GM23248 (cell line): Measurements from ENCODE around the gene DKKL1. TPM values are rescaled to one million over a fixed set of nuclear protein-coding genes. Genes with fewer than 3 reads are reported as not detected.

ENCODE experiments used
- DNase-seq: peaks from one replicate; pipeline ENCODE4 v3.0.0-alpha.2; 2015
- H2AFZ ChIP-seq: fragments of 200-600 bp; sonication (generic); 2 replicates; pipeline ENCODE4 v1.6.1; 2016; ENCODE audit warnings: antibody characterized with exemption
- H3F3A ChIP-seq: fragments of 200-600 bp; sonication (generic); 2 replicates; pipeline ENCODE4 v1.6.1; 2016; ENCODE audit warnings: mild to moderate bottlenecking, antibody characterized with exemption, mixed run types; ENCODE audit not compliant: insufficient read depth
- H3K27ac ChIP-seq: fragments of 200-600 bp; sonication (generic); 2 replicates; pipeline ENCODE4 v1.5.1; 2016; ENCODE audit warnings: mild to moderate bottlenecking
- H3K27me3 ChIP-seq: fragments of 200-600 bp; sonication (generic); replicated peaks from 2 replicates; pipeline ENCODE4 v1.6.1; 2016; ENCODE audit warnings: mild to moderate bottlenecking; ENCODE audit not compliant: insufficient read depth
- H3K36me3 ChIP-seq: fragments of 200-600 bp; sonication (generic); 2 replicates; pipeline ENCODE4 v1.6.1; 2016; ENCODE audit warnings: low read depth, mild to moderate bottlenecking
- H3K4me1 ChIP-seq: fragments of 200-600 bp; sonication (generic); 2 replicates; pipeline ENCODE4 v1.6.1; 2016; ENCODE audit warnings: mild to moderate bottlenecking; ENCODE audit not compliant: insufficient read depth
- H3K4me2 ChIP-seq: fragments of 200-600 bp; sonication (generic); one replicate; pipeline ENCODE4 v1.6.1; 2016; ENCODE audit warnings: mild to moderate bottlenecking; ENCODE audit not compliant: unreplicated experiment
- H3K4me3 ChIP-seq: fragments of 200-600 bp; sonication (generic); 2 replicates; pipeline ENCODE4 v1.5.1; 2016; ENCODE audit warnings: mild to moderate bottlenecking
- H3K79me2 ChIP-seq: fragments of 200-600 bp; sonication (generic); 2 replicates; pipeline ENCODE4 v1.6.1; 2016; ENCODE audit warnings: mild to moderate bottlenecking; ENCODE audit not compliant: insufficient read depth
- H3K9ac ChIP-seq: fragments of 200-600 bp; sonication (generic); 2 replicates; pipeline ENCODE4 v1.6.1; 2016; ENCODE audit warnings: mild to moderate bottlenecking
- H3K9me2 ChIP-seq: fragments of 200-600 bp; sonication (generic); 2 replicates; pipeline ENCODE4 v1.6.1; 2016; ENCODE audit warnings: mixed run types, mild to moderate bottlenecking, moderate library complexity; ENCODE audit not compliant: insufficient read depth
- H3K9me3 ChIP-seq: fragments of 200-600 bp; sonication (generic); one replicate; pipeline ENCODE4 v1.6.1; 2017; ENCODE audit warnings: low read depth
- H4K20me1 ChIP-seq: fragments of 200-600 bp; sonication (generic); 2 replicates; pipeline ENCODE4 v1.6.0; 2016; ENCODE audit not compliant: insufficient read depth
- EZH2 ChIP-seq: fragments of 200-600 bp; sonication (generic); IDR thresholded peaks from 2 replicates; pipeline ENCODE4 v1.6.1; 2018; ENCODE audit warnings: antibody characterized with exemption, mild to moderate bottlenecking; ENCODE audit not compliant: insufficient read depth, poor library complexity, severe bottlenecking
- EZH2phosphoT487 ChIP-seq: fragments of 200-600 bp; sonication (generic); IDR thresholded peaks from 2 replicates; pipeline ENCODE4 v1.6.1; 2018; ENCODE audit warnings: antibody characterized with exemption, moderate library complexity, mild to moderate bottlenecking, low read depth; ENCODE audit not compliant: insufficient read depth
- WGBS, 2 experiments: methylation state at CpG; one replicate each; pipeline ENCODE4 v1.1.6; 2015 to 2017; ENCODE audit warnings: low lambda C conversion rate in 2 of 2, low coverage in 1 of 2; ENCODE audit errors: missing lambda C conversion rate in 2 of 2; 5-methylcytosine and 5-hydroxymethylcytosine counted together
- in situ Hi-C: fragments of 300-500 bp; cut with MboI; formaldehyde crosslinking; loops from 2 replicates; pipeline ENCODE4 v1.15.0; 2020
- polyA plus RNA-seq: library from polyadenylated mRNA; unstranded; fragments of >200 nt; fragmentation: Nextera tagmentation; extraction: Ambion mirVana; gene quantifications from 2 replicates; pipeline ENCODE4 v1.2.1, GENCODE V29; 2016
- total RNA-seq: library from RNA; depleted of rRNA; stranded (reverse); fragments of >200 nt; shearing (Covaris generic); gene quantifications from 2 replicates; pipeline ENCODE4 v1.2.3, GENCODE V29; 2014

The DKKL1 gene
- total and polyA plus RNA-seq, 2 experiments from 2014 or later, result not detected

GRCh38 chr19:49340069-49340864 lies 23.4 kb upstream of the DKKL1 start:
- peak; percentile 39 for DNase-seq
- in situ Hi-C loops, result no loop called here
- Histone ChIP-seq H2AFZ (peak overlapping the region; percentile 74), H3K36me3 (no peaks in the 10 kb centered on the region; the same call in 1 of the 2 replicates), H3K27ac (no peak overlapping the region), H3K4me2 (peak overlapping the region; percentile 26), H3K4me3 (peak overlapping the region; percentile 59), H3K79me2 (no peaks in the 10 kb centered on the region), H3K4me1 (no peaks in the 10 kb centered on the region), H3F3A (no peaks in the 10 kb centered on the region), H3K9ac (no peak overlapping the region), H3K9me2 (no peaks in the 10 kb centered on the region), H4K20me1 (no peaks in the 10 kb centered on the region), H3K27me3 (no peaks in the 10 kb centered on the region), H3K9me3 (no peaks in the 10 kb centered on the region)
- WGBS, 2 experiments, result 21% methylated on average over 35 to 36 of the region's 36 CpGs
- no peak for TF ChIP-seq EZH2
- TF ChIP-seq EZH2phosphoT487, result no peak

- no peak overlapping the region for H2AFZ ChIP-seq
- H3K79me2 ChIP-seq, result no peaks in the 10 kb centered on the region
- no peak for DNase-seq
- 90 to 92% methylated on average over 11 of the region's 11 CpGs for WGBS, 2 experiments
- in situ Hi-C loops, result no loop called here
- no peaks in the 10 kb centered on the region for H3K4me1 ChIP-seq
- H3K4me3 ChIP-seq, result no peak overlapping the region
- H3K27me3 ChIP-seq, result no peaks in the 10 kb centered on the region
- no peaks in the 10 kb centered on the region for H3F3A ChIP-seq
- no peaks in the 10 kb centered on the region for H4K20me1 ChIP-seq
- H3K4me2 ChIP-seq, result no peak overlapping the region
- H3K9ac ChIP-seq, result no peak overlapping the region
- H3K9me2 ChIP-seq, result no peaks in the 10 kb centered on the region
- TF ChIP-seq EZH2, result no peak
- TF ChIP-seq EZH2phosphoT487, result no peak
- no peak overlapping the region for H3K27ac ChIP-seq
- H3K36me3 ChIP-seq, result no peaks in the 10 kb centered on the region; the same call in 1 of the 2 replicates
- H3K9me3 ChIP-seq, result no peaks in the 10 kb centered on the region
Observed at GRCh38 chr19:49340865-49341718, 22.6 kb upstream of the DKKL1 start.

GRCh38 chr19:49342291-49342721 lies 21.4 kb upstream of the DKKL1 start:
- TF ChIP-seq EZH2, result no peak
- no peak for TF ChIP-seq EZH2phosphoT487
- Histone ChIP-seq H3K27ac (no peak overlapping the region), H3K79me2 (no peaks in the 10 kb centered on the region), H4K20me1 (no peaks in the 10 kb centered on the region), H3K9me2 (no peaks in the 10 kb centered on the region), H3F3A (no peaks in the 10 kb centered on the region), H3K9ac (no peak overlapping the region), H3K4me1 (no peaks in the 10 kb centered on the region), H3K36me3 (no peaks in the 10 kb centered on the region; the same call in 1 of the 2 replicates), H2AFZ (no peak overlapping the region), H3K4me2 (no peak overlapping the region), H3K9me3 (no peaks in the 10 kb centered on the region), H3K4me3 (no peak overlapping the region), H3K27me3 (no peaks in the 10 kb centered on the region)
- in situ Hi-C loops, result no loop called here
- no peak for DNase-seq
- 96 to 98% methylated on average over 11 of the region's 11 CpGs for WGBS, 2 experiments

GRCh38 chr19:49343123-49343522 lies 20.6 kb upstream of the DKKL1 start:
- WGBS, 2 experiments, result 97 to 98% methylated on average over 7 of the region's 7 CpGs
- H3K79me2 ChIP-seq, result no peaks in the 10 kb centered on the region
- H2AFZ ChIP-seq, result no peak overlapping the region
- no peak overlapping the region for H3K27ac ChIP-seq
- no peaks in the 10 kb centered on the region for H3K9me3 ChIP-seq
- no peaks in the 10 kb centered on the region for H3K9me2 ChIP-seq
- H3K4me1 ChIP-seq, result no peaks in the 10 kb centered on the region
- TF ChIP-seq EZH2phosphoT487 (no peak), EZH2 (no peak)
- no peaks in the 10 kb centered on the region for H3F3A ChIP-seq
- no peak overlapping the region for H3K4me3 ChIP-seq
- in situ Hi-C loops, result no loop called here
- DNase-seq, result no peak
- H3K36me3 ChIP-seq, result no peaks in the 10 kb centered on the region; the same call in 1 of the 2 replicates
- H3K9ac ChIP-seq, result no peak overlapping the region
- H3K4me2 ChIP-seq, result no peak overlapping the region
- no peaks in the 10 kb centered on the region for H3K27me3 ChIP-seq
- H4K20me1 ChIP-seq, result no peaks in the 10 kb centered on the region
